ENCODE data around the gene CIB4. TPM values are rescaled to one million over a fixed set of nuclear protein-coding genes. Genes with fewer than 3 reads are reported as not detected.

The CIB4 gene
- total RNA-seq, 5 donors from 2014 or later (not counting 1 experiment from before 2014, with no cell fraction given) = not detected

DNA sequence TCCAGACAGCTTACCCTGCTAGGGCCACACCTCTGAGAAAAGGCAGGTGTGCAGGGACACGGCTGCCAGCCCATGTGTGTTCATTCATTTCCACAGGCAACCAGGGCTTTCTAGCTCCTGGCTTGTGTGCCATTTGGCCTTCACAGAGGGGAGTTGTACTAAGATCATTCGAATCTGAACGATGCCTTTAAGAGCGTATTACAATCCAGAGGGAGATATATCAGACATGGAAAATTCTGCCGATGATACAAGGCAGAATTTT lies 99.0 kb downstream of the CIB4 start:
- no peak overlapping the region for H3K4me3 Mint-ChIP-seq
- ATAC-seq (replicated peaks in 1 of 4) (no peak), DNase-seq (no peak)
- 82% methylated on average over 5 of the region's 5 CpGs for WGBS (ENCODE audit: insufficient coverage)
- peaks cover 1 to 6% of the 10 kb centered on the region in 2 donors for H3K27me3 Mint-ChIP-seq
- no peaks in the 10 kb centered on the region for H3K36me3 ChIP-seq (ENCODE audit: control insufficient read depth in 2 of 2, extremely low read depth in 1 of 2, insufficient read depth in 1 of 2, low read length in 1 of 2)
- no peak overlapping the region for H3K4me3 ChIP-seq (ENCODE audit: control insufficient read depth in 1 of 2, extremely low read depth in 1 of 2, low read length in 1 of 2)
- no peaks in the 10 kb centered on the region for H3K36me3 Mint-ChIP-seq
- H3K9me3 ChIP-seq = no peaks in the 10 kb centered on the region
- POLR2A ChIA-PET = no interaction called here
- no peaks in the 10 kb centered on the region for H3K9me3 Mint-ChIP-seq
- no peaks in the 10 kb centered on the region for H3K4me1 Mint-ChIP-seq
- CTCF ChIA-PET = interaction anchor here in 1 of 2 donors (1.0 kb wide), 1 partner anchor 45 kb away, joined by 8 read pairs; no protein-coding TSS in a partner anchor
- no peak overlapping the region for H3K27ac ChIP-seq (ENCODE audit: low read length)
- H3K27me3 ChIP-seq (replicated peaks in 1 of 2; ENCODE audit: control insufficient read depth in 2 of 2, extremely low read depth in 1 of 2, insufficient read depth in 2 of 2, low read length in 1 of 2) = peaks cover 0 to 19% of the 10 kb centered on the region in 2 experiments
- H3K4me1 ChIP-seq (ENCODE audit: control insufficient read depth in 1 of 2, extremely low read depth in 1 of 2, insufficient read depth in 2 of 2, low read length in 2 of 2) = no peaks in the 10 kb centered on the region
- H3K27ac Mint-ChIP-seq = no peak overlapping the region

DNA sequence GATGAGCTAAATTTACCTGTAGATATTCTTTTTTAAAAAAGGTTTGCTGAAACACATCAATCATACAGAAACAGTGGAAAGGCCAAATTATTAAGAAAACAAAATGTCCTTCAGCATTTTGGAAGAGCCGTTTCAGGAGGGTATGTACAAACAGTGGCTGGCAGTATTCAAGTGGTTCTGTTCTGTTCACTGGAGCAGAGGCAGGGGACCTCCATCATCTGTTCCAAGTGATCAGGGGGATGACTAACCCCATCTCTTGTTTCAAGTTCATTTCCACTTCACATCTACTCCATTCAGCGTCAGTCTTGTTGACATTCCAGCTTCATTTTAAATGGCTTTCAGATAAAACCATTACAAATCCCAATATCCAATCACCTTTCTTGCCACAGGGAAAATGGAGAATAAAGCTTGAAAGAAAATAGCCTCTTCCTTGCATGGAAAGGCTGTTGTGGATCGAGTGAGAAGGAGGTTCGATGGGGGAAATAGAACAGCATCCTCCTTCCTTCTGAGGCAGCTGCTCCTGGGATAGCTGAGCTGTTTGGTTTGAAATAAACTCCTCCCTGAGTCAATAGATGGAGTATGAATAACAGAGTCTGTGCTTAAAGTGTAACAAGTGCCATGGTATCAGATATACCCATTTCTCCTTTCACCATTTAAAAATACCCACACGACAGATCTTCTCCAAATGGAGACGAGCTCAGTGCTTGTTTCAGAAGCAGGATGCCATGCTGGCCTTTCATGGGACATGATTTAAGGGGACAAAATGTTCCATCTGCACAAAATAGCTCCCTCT lies 99.6 kb downstream of the CIB4 start:
- Histone ChIP-seq H3K27me3 (replicated peaks in 1 of 2; ENCODE audit: control insufficient read depth in 2 of 2, extremely low read depth in 1 of 2, insufficient read depth in 2 of 2, low read length in 1 of 2) (peaks cover 0 to 20% of the 10 kb centered on the region in 2 experiments), H3K4me3 (ENCODE audit: control insufficient read depth in 1 of 2, extremely low read depth in 1 of 2, low read length in 1 of 2) (no peak overlapping the region), H3K27ac (ENCODE audit: low read length) (no peak overlapping the region), H3K9me3 (no peaks in the 10 kb centered on the region), H3K36me3 (ENCODE audit: control insufficient read depth in 2 of 2, extremely low read depth in 1 of 2, insufficient read depth in 1 of 2, low read length in 1 of 2) (no peaks in the 10 kb centered on the region), H3K4me1 (ENCODE audit: control insufficient read depth in 1 of 2, extremely low read depth in 1 of 2, insufficient read depth in 2 of 2, low read length in 2 of 2) (no peaks in the 10 kb centered on the region)
- ChIA-PET CTCF (interaction anchor here in 1 of 2 donors (1.0 kb wide), 1 partner anchor 45 kb away, joined by 8 read pairs; no protein-coding TSS in a partner anchor), POLR2A (no interaction called here)
- Mint-ChIP-seq H3K27ac (no peak overlapping the region), H3K9me3 (no peaks in the 10 kb centered on the region), H3K4me3 (no peak overlapping the region), H3K36me3 (no peaks in the 10 kb centered on the region), H3K4me1 (no peaks in the 10 kb centered on the region), H3K27me3 (peaks cover 1 to 6% of the 10 kb centered on the region in 2 donors)
- ATAC-seq (replicated peaks in 1 of 4) (no peak), DNase-seq (no peak)
- 87% methylated on average over 3 of the region's 6 CpGs for WGBS (ENCODE audit: insufficient coverage)

DNA sequence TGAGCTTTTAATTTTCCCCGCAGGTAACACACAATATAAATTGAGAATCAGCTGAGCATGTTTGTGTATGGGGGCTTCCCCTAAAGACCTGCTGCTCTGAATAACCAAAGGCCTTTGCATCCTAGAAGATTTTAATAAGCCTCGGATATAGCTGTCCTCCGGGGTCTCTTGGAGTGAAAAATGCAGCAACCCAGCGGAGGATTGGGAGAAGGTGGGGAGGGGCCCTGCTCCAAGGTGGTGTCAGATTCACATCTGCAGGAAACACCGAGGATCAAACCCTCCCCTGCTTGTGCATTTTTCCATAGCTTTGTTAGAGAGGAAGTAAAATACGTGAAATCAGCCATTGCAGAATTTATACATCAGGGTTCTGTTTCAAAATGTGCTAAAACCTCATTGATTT lies 100.2 kb downstream of the CIB4 start:
- WGBS (ENCODE audit: insufficient coverage) = no CpG with 5 or more reads among the region's 6 CpGs
- Mint-ChIP-seq H3K4me1 (no peaks in the 10 kb centered on the region), H3K4me3 (no peak overlapping the region), H3K27ac (no peak overlapping the region), H3K27me3 (peaks cover 1 to 6% of the 10 kb centered on the region in 2 donors), H3K9me3 (no peaks in the 10 kb centered on the region), H3K36me3 (no peaks in the 10 kb centered on the region)
- Histone ChIP-seq H3K4me3 (ENCODE audit: control insufficient read depth in 1 of 2, extremely low read depth in 1 of 2, low read length in 1 of 2) (no peak overlapping the region), H3K27ac (ENCODE audit: low read length) (no peak overlapping the region), H3K27me3 (replicated peaks in 1 of 2; ENCODE audit: control insufficient read depth in 2 of 2, extremely low read depth in 1 of 2, insufficient read depth in 2 of 2, low read length in 1 of 2) (peaks cover 0 to 25% of the 10 kb centered on the region in 2 experiments), H3K36me3 (ENCODE audit: control insufficient read depth in 2 of 2, extremely low read depth in 1 of 2, insufficient read depth in 1 of 2, low read length in 1 of 2) (no peaks in the 10 kb centered on the region), H3K9me3 (no peaks in the 10 kb centered on the region), H3K4me1 (ENCODE audit: control insufficient read depth in 1 of 2, extremely low read depth in 1 of 2, insufficient read depth in 2 of 2, low read length in 2 of 2) (no peaks in the 10 kb centered on the region)
- DNase-seq (no peak), ATAC-seq (replicated peaks in 1 of 4) (no peak)
- CTCF ChIA-PET = interaction anchor here in 1 of 2 donors (1.0 kb wide), 1 partner anchor 44 kb away, joined by 8 read pairs; no protein-coding TSS in a partner anchor
- POLR2A ChIA-PET = interaction anchor here in 1 of 2 donors (0.6 kb wide), 1 partner anchor 548 kb away, joined by 5 read pairs; no protein-coding TSS in a partner anchor

DNA sequence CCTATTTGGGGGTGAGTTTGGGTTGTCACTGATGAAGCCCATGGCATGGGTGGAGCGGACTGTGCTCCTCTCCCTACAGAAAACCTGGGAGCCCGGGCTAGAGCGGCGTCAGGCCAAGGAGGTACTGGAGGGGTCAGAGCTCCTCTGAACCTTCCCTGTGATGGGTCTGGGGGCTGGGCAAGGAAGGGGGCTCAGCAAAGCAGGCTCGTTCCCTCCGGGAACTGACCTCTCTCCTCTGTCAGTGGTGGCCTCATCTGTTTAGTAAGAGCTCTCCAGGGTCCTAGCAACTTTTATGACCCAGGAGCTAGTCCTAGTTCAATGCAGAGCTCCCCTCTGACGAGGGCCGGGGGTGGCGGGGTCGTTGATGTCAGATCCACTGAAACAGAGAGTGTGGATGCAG lies 100.9 kb downstream of the CIB4 start:
- WGBS (ENCODE audit: insufficient coverage) = 61% methylated on average over 6 of the region's 10 CpGs
- Histone ChIP-seq H3K4me1 (ENCODE audit: control insufficient read depth in 1 of 2, extremely low read depth in 1 of 2, insufficient read depth in 2 of 2, low read length in 2 of 2) (no peaks in the 10 kb centered on the region), H3K4me3 (ENCODE audit: control insufficient read depth in 1 of 2, extremely low read depth in 1 of 2, low read length in 1 of 2) (no peak overlapping the region), H3K36me3 (ENCODE audit: control insufficient read depth in 2 of 2, extremely low read depth in 1 of 2, insufficient read depth in 1 of 2, low read length in 1 of 2) (no peaks in the 10 kb centered on the region), H3K27me3 (replicated peaks in 1 of 2; ENCODE audit: control insufficient read depth in 2 of 2, extremely low read depth in 1 of 2, insufficient read depth in 2 of 2, low read length in 1 of 2) (peaks cover 0 to 25% of the 10 kb centered on the region in 2 experiments), H3K9me3 (no peaks in the 10 kb centered on the region), H3K27ac (ENCODE audit: low read length) (no peak overlapping the region)
- ATAC-seq (replicated peaks in 1 of 4) (no peak), DNase-seq (no peak)
- Mint-ChIP-seq H3K27ac (no peak overlapping the region), H3K9me3 (no peaks in the 10 kb centered on the region), H3K4me3 (no peak overlapping the region), H3K36me3 (no peaks in the 10 kb centered on the region), H3K27me3 (peaks cover 0 to 6% of the 10 kb centered on the region in 2 donors), H3K4me1 (no peaks in the 10 kb centered on the region)
- CTCF ChIA-PET = no interaction called here
- POLR2A ChIA-PET = no interaction called here

DNA sequence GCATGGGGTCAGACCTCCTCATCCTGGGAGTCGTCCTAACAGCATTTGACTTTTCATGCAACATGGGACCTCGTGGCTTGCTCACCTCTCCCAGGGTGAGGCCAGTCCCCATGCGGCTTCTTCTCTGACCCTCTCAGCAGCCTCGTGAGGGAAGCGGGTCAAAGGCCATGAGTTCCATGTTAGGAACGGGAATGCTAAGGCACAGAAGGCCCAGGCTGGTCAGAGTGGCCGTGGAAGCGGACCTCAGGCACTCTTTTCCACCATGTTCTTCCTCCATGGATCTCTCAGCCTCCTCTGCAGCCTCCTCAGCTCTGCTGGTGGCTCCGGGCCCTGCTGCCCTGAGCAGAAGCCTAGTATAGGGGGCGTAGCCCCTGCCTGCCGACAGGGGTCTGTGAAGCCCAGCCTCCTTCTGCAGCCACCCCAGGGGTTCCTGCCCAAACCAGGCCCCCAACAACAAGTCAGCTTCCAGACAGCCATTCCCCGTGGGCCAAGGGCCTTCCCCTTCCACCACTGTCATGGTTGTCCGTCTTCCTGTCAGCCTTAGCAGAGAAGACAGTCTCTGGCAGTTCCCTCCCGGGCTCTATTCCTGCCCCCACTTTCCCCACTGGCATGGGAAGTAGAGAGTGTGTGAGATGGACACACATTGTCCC lies 103.2 kb downstream of the CIB4 start:
- H3K27me3 ChIP-seq (replicated peaks in 1 of 2; ENCODE audit: control insufficient read depth in 2 of 2, extremely low read depth in 1 of 2, insufficient read depth in 2 of 2, low read length in 1 of 2) = peaks cover 0 to 22% of the 10 kb centered on the region in 2 experiments
- no peaks in the 10 kb centered on the region for H3K4me1 ChIP-seq (ENCODE audit: control insufficient read depth in 1 of 2, extremely low read depth in 1 of 2, insufficient read depth in 2 of 2, low read length in 2 of 2)
- no peak overlapping the region for H3K4me3 ChIP-seq (ENCODE audit: control insufficient read depth in 1 of 2, extremely low read depth in 1 of 2, low read length in 1 of 2)
- ChIA-PET CTCF (interaction anchor here in 1 of 2 donors (0.6 kb wide), 1 partner anchor 129 kb away, joined by 4 read pairs; no protein-coding TSS in a partner anchor), POLR2A (no interaction called here)
- no peak overlapping the region for H3K27ac Mint-ChIP-seq
- H3K9me3 ChIP-seq = no peaks in the 10 kb centered on the region
- 76% methylated on average over 12 of the region's 14 CpGs for WGBS (ENCODE audit: insufficient coverage)
- ATAC-seq (replicated peaks in 1 of 4) (no peak), DNase-seq (no peak)
- H3K27ac ChIP-seq (ENCODE audit: low read length) = no peak overlapping the region
- no peaks in the 10 kb centered on the region for H3K36me3 ChIP-seq (ENCODE audit: control insufficient read depth in 2 of 2, extremely low read depth in 1 of 2, insufficient read depth in 1 of 2, low read length in 1 of 2)
- H3K36me3 Mint-ChIP-seq = no peaks in the 10 kb centered on the region
- H3K27me3 Mint-ChIP-seq = peaks cover 0 to 6% of the 10 kb centered on the region in 2 donors
- no peak overlapping the region for H3K4me3 Mint-ChIP-seq
- no peaks in the 10 kb centered on the region for H3K4me1 Mint-ChIP-seq
- H3K9me3 Mint-ChIP-seq = no peaks in the 10 kb centered on the region

DNA sequence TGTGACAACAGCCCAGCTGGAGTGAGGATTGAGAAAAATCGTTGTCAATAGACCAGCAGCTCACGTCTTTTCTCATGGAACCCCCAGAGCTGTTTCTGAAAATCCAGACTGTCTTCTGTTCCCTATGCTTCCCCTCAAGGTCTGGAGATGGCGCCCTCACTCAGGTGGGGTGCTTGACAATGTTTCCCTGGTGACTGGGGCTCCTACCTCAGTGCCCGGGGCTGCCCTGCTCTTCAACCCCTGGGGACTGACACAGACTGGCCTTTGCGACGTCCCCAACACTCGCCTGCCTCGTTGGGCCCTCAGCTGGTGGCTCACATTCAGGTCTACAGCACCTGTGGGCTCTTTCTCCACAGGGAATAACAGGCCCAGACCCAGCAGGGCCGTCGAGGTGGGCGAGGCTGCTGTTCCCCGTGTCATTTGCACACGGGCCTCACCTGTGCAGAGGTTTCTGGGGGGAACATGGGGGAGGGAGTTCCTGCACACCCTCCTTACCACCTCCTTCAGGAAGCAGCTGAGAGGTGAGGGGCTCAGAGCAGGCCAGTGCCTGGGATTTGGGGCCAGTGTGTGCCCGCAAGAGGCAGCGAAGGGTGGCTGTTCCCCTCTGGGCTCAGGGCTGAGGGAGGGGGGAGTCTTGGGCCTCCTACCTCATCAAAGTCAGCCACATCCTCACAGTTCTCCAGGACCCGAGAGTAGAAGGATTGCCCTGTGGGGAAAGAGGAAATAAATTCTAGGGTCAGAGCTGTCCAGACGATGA lies 103.9 kb downstream of the CIB4 start:
- Mint-ChIP-seq H3K9me3 (no peaks in the 10 kb centered on the region), H3K36me3 (no peaks in the 10 kb centered on the region), H3K27ac (no peak overlapping the region), H3K27me3 (peaks cover 0 to 2% of the 10 kb centered on the region in 2 donors), H3K4me1 (no peaks in the 10 kb centered on the region), H3K4me3 (no peak overlapping the region)
- ATAC-seq (replicated peaks in 1 of 4) = no peak
- Histone ChIP-seq H3K36me3 (ENCODE audit: control insufficient read depth in 2 of 2, extremely low read depth in 1 of 2, insufficient read depth in 1 of 2, low read length in 1 of 2) (no peaks in the 10 kb centered on the region), H3K27me3 (replicated peaks in 1 of 2; ENCODE audit: control insufficient read depth in 2 of 2, extremely low read depth in 1 of 2, insufficient read depth in 2 of 2, low read length in 1 of 2) (peaks cover 0 to 25% of the 10 kb centered on the region in 2 experiments), H3K27ac (ENCODE audit: low read length) (no peak overlapping the region), H3K9me3 (no peaks in the 10 kb centered on the region), H3K4me3 (ENCODE audit: control insufficient read depth in 1 of 2, extremely low read depth in 1 of 2, low read length in 1 of 2) (no peak overlapping the region), H3K4me1 (ENCODE audit: control insufficient read depth in 1 of 2, extremely low read depth in 1 of 2, insufficient read depth in 2 of 2, low read length in 2 of 2) (no peaks in the 10 kb centered on the region)
- no peak for DNase-seq
- POLR2A ChIA-PET = no interaction called here
- CTCF ChIA-PET = no interaction called here
- 78% methylated on average over 6 of the region's 17 CpGs for WGBS (ENCODE audit: insufficient coverage)

Measured in T-cell (primary cell).